ENCODE measurements around the gene ARMC6. TPM values are rescaled to one million over a fixed set of nuclear protein-coding genes. Genes with fewer than 3 reads are reported as not detected.

Gene ARMC6
- total and polyA plus RNA-seq, 2 donors (not counting 3 experiments of a cell fraction or from before 2014, with no cell fraction given), result 33.9 to 44.7 TPM

DNA sequence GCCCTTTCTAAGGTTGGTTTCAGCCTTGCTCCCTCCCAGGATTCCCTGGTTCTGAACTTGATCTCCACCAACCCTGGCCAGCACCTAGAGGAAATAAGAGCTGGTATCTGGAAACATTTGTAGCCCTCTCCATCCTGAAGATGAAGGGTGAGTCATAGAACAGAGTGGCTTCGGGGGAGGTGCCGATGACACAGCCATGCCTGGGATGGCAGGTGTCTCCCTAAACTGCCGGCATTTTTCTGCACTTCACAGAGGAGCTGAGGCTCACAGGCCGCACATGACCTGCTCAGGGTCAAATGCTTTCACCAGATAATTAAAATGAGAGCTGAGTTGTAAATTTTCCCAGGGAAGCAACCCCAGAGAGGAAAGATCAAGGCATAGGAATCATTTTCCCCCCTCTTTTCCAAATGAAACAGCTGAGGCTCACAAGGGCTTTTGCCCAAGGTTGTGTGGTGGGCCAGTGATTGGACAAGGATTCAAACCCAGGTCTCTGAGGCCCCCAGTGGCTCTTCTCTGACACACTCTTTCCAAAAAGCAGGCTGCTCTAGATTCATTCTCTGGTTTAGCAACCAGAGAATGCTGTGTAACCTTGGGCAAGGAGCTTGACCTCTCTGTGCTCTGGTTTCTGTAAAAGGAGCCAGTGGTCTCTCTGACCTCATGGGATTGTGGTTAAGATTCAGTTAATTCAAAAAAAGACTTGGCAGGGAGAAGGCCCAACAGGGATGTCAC is 29.2 kb downstream of the ARMC6 start:
- Histone ChIP-seq H3K27ac (ENCODE audit: insufficient read depth, low read depth, low read length) (no peak overlapping the region), H3K9me3 (replicated peaks; ENCODE audit: control insufficient read depth, insufficient read depth, low read length) (no peaks in the 10 kb centered on the region), H2AFZ (ENCODE audit: low read depth, low read length) (no peak overlapping the region), H4K20me1 (replicated peaks; ENCODE audit: control insufficient read depth, extremely low read depth, insufficient read depth, low read length) (no peaks in the 10 kb centered on the region), H3K36me3 (ENCODE audit: control insufficient read depth in 2 of 2, extremely low read depth in 1 of 2, insufficient read depth in 2 of 2, low read length in 2 of 2) (peaks cover 3 to 4% of the 10 kb centered on the region in 2 experiments), H3K9ac (replicated peaks; ENCODE audit: extremely low read depth, insufficient read depth, low read length) (no peak overlapping the region), H3K9me1 (replicated peaks; ENCODE audit: control insufficient read depth, extremely low read depth, insufficient read depth, low read length) (no peaks in the 10 kb centered on the region), H3K4me1 (ENCODE audit: control insufficient read depth, extremely low read depth, insufficient read depth, low read length) (peaks cover 21% of the 10 kb centered on the region), H3K27me3 (ENCODE audit: control insufficient read depth in 2 of 2, insufficient read depth in 2 of 2, low read length in 2 of 2) (no peaks in the 10 kb centered on the region), H3K79me2 (ENCODE audit: control insufficient read depth, insufficient read depth, low read length) (no peaks in the 10 kb centered on the region), H3K4me2 (ENCODE audit: insufficient read depth, low read length) (peak overlapping the region; percentile 31), H3K4me3 (replicated peaks in 1 of 3; ENCODE audit: insufficient read depth in 1 of 3, low read depth in 1 of 3, low read length in 3 of 3) (no peak overlapping the region)
- TF ChIP-seq JUN (IDR thresholded peaks at IDR 0.05; ENCODE audit: borderline replicate concordance, insufficient read depth, insufficient read length, low read depth) (peak; percentile 53), POLR2A (IDR thresholded peaks at IDR 0.05; ENCODE audit: low read depth, low read length) (no peak), FOS (IDR thresholded peaks at IDR 0.05; ENCODE audit: borderline replicate concordance, insufficient read depth, low read length) (peak; percentile 63), POLR2AphosphoS5 (IDR thresholded peaks at IDR 0.05; ENCODE audit: insufficient read depth, low read depth, low read length) (peak; percentile 12)
- ChIA-PET POLR2A (interaction anchor here (0.6 kb wide), 1 partner anchor 8 kb away, joined by 3 read pairs; no protein-coding TSS in a partner anchor), CTCF (interaction anchor here (0.6 to 1.5 kb wide), 7 partner anchors 9 to 112 kb away, joined by 3 to 7 read pairs (median 5); no protein-coding TSS in a partner anchor)
- no TSS peak for BruUV-seq (replicated peaks)
- intact Hi-C loops (cut with micrococcal nuclease) (loop anchor here (1.0 to 5.0 kb wide), 3 partner anchors 29 to 76 kb away; partner anchors contain the start of genes ARMC6, SUGP2 and TMEM161A), dilution Hi-C loops (cut with MboI; ENCODE audit: extremely low pct_ligation_motif_present, low sequenced_read_pairs) (no loop called here)
- FAIRE-seq (no peak), DNase-seq (ENCODE audit: low read depth, low spot score) (peak; percentile 22)

Measured in endothelial cell of umbilical vein (primary cell).